GM13976 (cell line): ENCODE results near the gene FGF14.
"Not testable (repeated sequence)": the region's sequence is repeated elsewhere in the genome, so short reads cannot be mapped to it uniquely, and the experiment has no call there.

Experiments
- DNase-seq: peaks from one replicate; pipeline ENCODE4 v3.0.0; 2012; ENCODE audit warnings: low spot score
- CTCF ChIP-seq: IDR thresholded peaks from 2 replicates; pipeline ENCODE4 v1.5.1; 2012; ENCODE audit warnings: borderline replicate concordance, mild to moderate bottlenecking; ENCODE audit not compliant: insufficient read depth; ENCODE audit errors: extremely low read depth, missing control alignments, control extremely low read depth
- in situ Hi-C: fragments of 300-500 bp; cut with MboI; formaldehyde crosslinking; loops from one replicate; pipeline ENCODE4 v1.12.0; 2022; ENCODE audit warnings: low sequenced_read_pairs, mixed read lengths, inconsistent platforms; ENCODE audit not compliant: unreplicated experiment

Gene FGF14

GRCh38 chr13:102103469-102103868 is 298.4 kb downstream of the FGF14 start:
- in situ Hi-C loops, result no loop called here
- DNase-seq, result no peak
- TF ChIP-seq CTCF, result no peak

- in situ Hi-C loops, result no loop called here
- TF ChIP-seq CTCF, result no peak
- DNase-seq, result no peak
Measured at GRCh38 chr13:102100234-102100633, 301.6 kb downstream of the FGF14 start.

DNA sequence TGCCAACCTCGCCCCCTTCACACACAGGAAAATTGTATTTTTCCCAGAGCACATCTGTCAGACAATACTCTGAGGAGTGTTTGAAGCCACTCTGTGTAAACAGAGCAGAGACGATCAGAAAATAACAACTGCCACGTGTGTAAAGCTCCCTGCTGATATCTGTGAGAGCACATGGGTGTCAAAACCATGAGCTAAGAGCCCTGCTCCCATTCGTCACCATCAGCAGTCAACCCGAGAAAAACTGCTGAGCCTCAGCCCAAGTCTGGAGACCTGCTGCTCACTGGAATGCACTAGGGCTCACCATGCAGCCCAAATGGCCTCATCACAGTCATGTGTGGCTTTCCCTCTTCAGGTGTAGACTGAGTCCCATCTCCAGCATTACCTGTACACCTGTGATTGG is 304.1 kb downstream of the FGF14 start:
- in situ Hi-C loops, result no loop called here

DNA sequence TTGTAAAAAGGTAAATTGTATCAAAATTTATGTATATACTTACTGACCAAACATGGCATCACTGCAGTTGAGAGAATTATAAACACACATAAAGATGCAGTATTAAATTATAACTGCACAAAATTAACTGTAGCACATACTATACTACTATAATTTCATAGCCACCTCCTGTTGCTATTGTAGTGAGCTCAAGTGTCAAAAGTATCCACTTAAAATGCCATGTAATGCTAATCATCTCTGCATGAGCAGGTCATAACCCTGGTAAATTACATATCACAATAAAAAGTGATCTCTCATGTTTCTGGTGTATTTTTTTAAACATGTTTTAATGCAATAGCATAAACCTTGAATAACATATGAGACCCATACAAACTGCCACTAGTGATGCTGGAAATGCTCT is 308.6 kb downstream of the FGF14 start:
- DNase-seq, in situ Hi-C loops: not testable (repeated sequence)

More for the DNA sequence above, 304.1 kb downstream of the FGF14 start:
- DNase-seq, result no peak
- no peak for TF ChIP-seq CTCF

DNA sequence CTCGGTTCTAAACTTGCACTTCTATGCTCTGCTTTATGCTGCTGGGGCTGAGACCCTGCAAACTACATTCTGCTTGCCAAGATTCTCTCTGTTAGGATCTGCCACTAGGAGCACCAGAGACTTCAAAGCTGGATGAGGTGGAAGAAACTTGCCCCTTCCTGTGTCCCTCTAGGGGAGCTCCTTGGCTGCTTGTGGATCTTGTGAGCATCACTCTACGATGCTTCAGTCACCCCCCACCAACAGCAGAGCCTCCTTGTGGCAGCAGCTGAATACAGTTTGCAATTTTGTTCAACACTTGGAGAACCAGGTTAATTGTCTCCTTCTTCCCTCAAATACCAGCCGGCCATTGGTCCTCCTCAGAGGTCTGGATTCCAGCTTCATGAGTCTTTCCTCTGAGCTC is 310.6 kb downstream of the FGF14 start:
- no peak for DNase-seq
- TF ChIP-seq CTCF, result no peak
- in situ Hi-C loops, result no loop called here

DNA sequence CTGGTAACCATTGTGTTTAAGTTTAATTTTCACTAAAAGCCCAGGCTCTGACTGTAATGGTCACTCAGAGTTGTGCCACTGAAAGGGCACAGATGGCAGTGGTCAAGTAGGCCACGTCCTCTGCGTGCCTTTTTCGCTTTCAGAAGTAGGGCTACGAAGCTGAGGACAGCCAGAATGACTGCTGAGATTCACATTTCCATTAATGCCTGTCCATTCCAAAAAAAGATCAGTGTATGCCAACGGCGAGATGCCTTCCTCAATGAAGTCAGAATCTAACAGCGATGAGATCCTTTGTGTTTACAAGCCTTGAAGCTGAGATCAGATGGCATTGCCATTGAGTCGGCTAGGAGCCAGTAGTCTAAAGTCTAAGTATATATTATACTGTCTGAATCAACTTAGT is 311.3 kb downstream of the FGF14 start:
- DNase-seq, result no peak
- no peak for TF ChIP-seq CTCF
- in situ Hi-C loops, result no loop called here

- no peak for TF ChIP-seq CTCF
- in situ Hi-C loops, result no loop called here
- DNase-seq, result no peak
Measured at GRCh38 chr13:102089722-102090121, 312.1 kb downstream of the FGF14 start.

- TF ChIP-seq CTCF, result no peak
- in situ Hi-C loops, result no loop called here
- no peak for DNase-seq
Measured at GRCh38 chr13:102089177-102089576, 312.7 kb downstream of the FGF14 start.
